Measurements from ENCODE around the gene IL1F10.

Gene IL1F10

GRCh38 chr2:113111823-113112287 lies 44.1 kb downstream of the IL1F10 start:
- no peak for TF ChIP-seq CTCF (conservative IDR thresholded peaks at IDR 0.05; ENCODE audit: low read depth, low read length)
- H3K4me3 ChIP-seq (ENCODE audit: low read length): no peak overlapping the region
- DNase-seq (ENCODE audit: low read depth): no peak

GRCh38 chr2:113112441-113112840 lies 44.7 kb downstream of the IL1F10 start:
- no peak overlapping the region for H3K4me3 ChIP-seq (ENCODE audit: low read length)
- DNase-seq (ENCODE audit: low read depth): no peak
- TF ChIP-seq CTCF (conservative IDR thresholded peaks at IDR 0.05; ENCODE audit: low read depth, low read length): no peak

- no peak for TF ChIP-seq CTCF (conservative IDR thresholded peaks at IDR 0.05; ENCODE audit: low read depth, low read length)
- no peak for DNase-seq (ENCODE audit: low read depth)
- no peak overlapping the region for H3K4me3 ChIP-seq (ENCODE audit: low read length)
These were observed 45.1 kb downstream of the IL1F10 start for GRCh38 chr2:113112871-113113270.

- TF ChIP-seq CTCF (conservative IDR thresholded peaks at IDR 0.05; ENCODE audit: low read depth, low read length): no peak
These were observed 46.0 kb downstream of the IL1F10 start for GRCh38 chr2:113113807-113114206.

GRCh38 chr2:113114224-113114945 lies 46.6 kb downstream of the IL1F10 start:
- TF ChIP-seq CTCF (conservative IDR thresholded peaks at IDR 0.05; ENCODE audit: low read depth, low read length): no peak
- DNase-seq (ENCODE audit: low read depth): no peak
- H3K4me3 ChIP-seq (ENCODE audit: low read length): no peak overlapping the region

More at GRCh38 chr2:113113807-113114206, 46.0 kb downstream of the IL1F10 start:
- H3K4me3 ChIP-seq (ENCODE audit: low read length): no peak overlapping the region
- no peak for DNase-seq (ENCODE audit: low read depth)

GRCh38 chr2:113114996-113115395 lies 47.2 kb downstream of the IL1F10 start:
- no peak for TF ChIP-seq CTCF (conservative IDR thresholded peaks at IDR 0.05; ENCODE audit: low read depth, low read length)
- DNase-seq (ENCODE audit: low read depth): no peak
- no peak overlapping the region for H3K4me3 ChIP-seq (ENCODE audit: low read length)

All from retinal pigment epithelial cell (primary cell).